Natural killer cell (primary cell): Measurements from ENCODE around the gene TP53BP1. TPM values are rescaled to one million over a fixed set of nuclear protein-coding genes. Genes with fewer than 3 reads are reported as not detected.

Source experiments
- ATAC-seq, 3 donors: fragments of 150-1000 bp in 2 of 3; fragments of 200-7000 bp in 1 of 3; cut with Tn5 transposase; 1 replicate in 1 of 3; 2 replicates in 2 of 3; pipeline ENCODE4 v1.10.0; 2021; ENCODE audit warnings: mild to moderate bottlenecking in 2 of 3, moderate library complexity in 2 of 3
- DNase-seq, 2 donors: peaks; one replicate each; pipeline versions ENCODE4 v3.0.0 to v3.0.0-alpha.2; 2013 to 2021; ENCODE audit warnings: mixed read lengths in 1 of 2
- H3K27ac ChIP-seq: one replicate; pipeline ENCODE4 v1.5.1; 2013; ENCODE audit warnings: mild to moderate bottlenecking, low read length
- H3K27me3 ChIP-seq: one replicate; pipeline ENCODE4 v1.6.1; 2013; ENCODE audit warnings: low read length; ENCODE audit not compliant: control insufficient read depth, insufficient read depth
- H3K36me3 ChIP-seq: one replicate; pipeline ENCODE4 v1.6.1; 2013; ENCODE audit warnings: low read length; ENCODE audit not compliant: control insufficient read depth, insufficient read depth
- H3K4me1 ChIP-seq: one replicate; pipeline ENCODE4 v1.6.1; 2013; ENCODE audit warnings: low read length; ENCODE audit not compliant: control insufficient read depth, insufficient read depth
- H3K4me3 ChIP-seq: one replicate; pipeline ENCODE4 v1.5.1; 2013; ENCODE audit warnings: low read length
- H3K9me3 ChIP-seq: one replicate; pipeline ENCODE4 v1.6.1; 2013; ENCODE audit warnings: low read length; ENCODE audit not compliant: control insufficient read depth, insufficient read depth
- H3K27ac Mint-ChIP-seq, 2 donors: one replicate each; pipeline ENCODE4 v1.8.0; 2022; ENCODE audit warnings: mild to moderate bottlenecking in 2 of 2, mixed read lengths in 2 of 2, moderate library complexity in 1 of 2
- H3K27me3 Mint-ChIP-seq, 2 donors: one replicate each; pipeline ENCODE4 v1.8.0; 2022; ENCODE audit warnings: low read depth in 2 of 2, mixed read lengths in 2 of 2
- H3K36me3 Mint-ChIP-seq: one replicate; pipeline ENCODE4 v1.8.0; 2022; ENCODE audit warnings: mixed read lengths
- H3K4me1 Mint-ChIP-seq, 2 donors: one replicate each; pipeline ENCODE4 v1.8.0; 2022; ENCODE audit warnings: mixed read lengths in 2 of 2
- H3K4me3 Mint-ChIP-seq: one replicate; pipeline ENCODE4 v1.8.0; 2022; ENCODE audit warnings: mild to moderate bottlenecking, moderate library complexity, mixed read lengths
- H3K9me3 Mint-ChIP-seq, 2 donors: one replicate each; pipeline ENCODE4 v1.8.0; 2022; ENCODE audit warnings: mixed read lengths in 2 of 2
- WGBS: methylation state at CpG from one replicate; pipeline ENCODE4 v1.1.7; 2013; ENCODE audit warnings: missing lambda C conversion rate; ENCODE audit not compliant: insufficient coverage; 5-methylcytosine and 5-hydroxymethylcytosine counted together
- intact Hi-C: fragments of 100-400 bp; cut with micrococcal nuclease; formaldehyde crosslinking; loops from one replicate; pipeline ENCODE4 v1.14.2; 2022
- total RNA-seq, 4 donors: library from RNA; stranded (reverse); fragments of 120-200 nt in 1 of 4; gene quantifications; one replicate each; pipeline versions ENCODE4 v1.2.3 to v1.2.4, GENCODE V29; 2013 to 2022
- TF ChIP-seq, protein P1 (sequence below): fragments of 200-600 bp; IDR thresholded peaks from one replicate; pipeline ENCODE4 v1.8.0; 2022; ENCODE audit warnings: antibody characterized with exemption

TP53BP1 gene
- total RNA-seq, 3 donors from 2014 or later (not counting 1 experiment from before 2014, with no cell fraction given), result 27.9 to 32.9 (median 31.5) TPM

DNA sequence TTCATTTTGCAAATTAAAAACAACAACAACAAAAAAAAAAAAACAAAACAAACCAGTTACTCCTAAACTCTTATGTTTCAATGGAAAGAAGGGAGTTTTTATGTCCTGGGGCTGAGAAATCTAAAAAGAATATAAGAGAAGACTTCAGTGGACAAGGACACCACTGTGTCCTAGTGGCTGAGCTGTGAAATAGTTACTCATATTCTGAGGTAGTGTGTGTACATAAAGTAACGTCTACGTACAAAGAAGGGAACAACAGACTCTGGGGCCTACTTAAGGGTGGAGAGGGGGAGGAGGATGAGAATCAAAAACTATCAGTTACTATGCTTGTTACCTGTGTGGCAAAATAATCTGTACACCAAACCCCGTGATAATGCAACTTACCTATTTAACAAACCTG, 6.0 kb upstream of the TP53BP1 start:
- H3K27ac Mint-ChIP-seq, result no peak overlapping the region
- H3K36me3 ChIP-seq, result no peaks in the 10 kb centered on the region
- H3K4me3 Mint-ChIP-seq, result no peak overlapping the region
- no peak for DNase-seq
- WGBS, result 83% methylated on average over 2 of the region's 3 CpGs
- no peak overlapping the region for H3K4me3 ChIP-seq
- H3K4me1 ChIP-seq, result no peaks in the 10 kb centered on the region
- no peak for ATAC-seq
- no peaks in the 10 kb centered on the region for H3K4me1 Mint-ChIP-seq
- intact Hi-C loops, result no loop called here
- H3K27ac ChIP-seq, result no peak overlapping the region
- H3K9me3 ChIP-seq, result no peaks in the 10 kb centered on the region
- no peaks in the 10 kb centered on the region for H3K27me3 ChIP-seq
- TF ChIP-seq, protein P1, sequence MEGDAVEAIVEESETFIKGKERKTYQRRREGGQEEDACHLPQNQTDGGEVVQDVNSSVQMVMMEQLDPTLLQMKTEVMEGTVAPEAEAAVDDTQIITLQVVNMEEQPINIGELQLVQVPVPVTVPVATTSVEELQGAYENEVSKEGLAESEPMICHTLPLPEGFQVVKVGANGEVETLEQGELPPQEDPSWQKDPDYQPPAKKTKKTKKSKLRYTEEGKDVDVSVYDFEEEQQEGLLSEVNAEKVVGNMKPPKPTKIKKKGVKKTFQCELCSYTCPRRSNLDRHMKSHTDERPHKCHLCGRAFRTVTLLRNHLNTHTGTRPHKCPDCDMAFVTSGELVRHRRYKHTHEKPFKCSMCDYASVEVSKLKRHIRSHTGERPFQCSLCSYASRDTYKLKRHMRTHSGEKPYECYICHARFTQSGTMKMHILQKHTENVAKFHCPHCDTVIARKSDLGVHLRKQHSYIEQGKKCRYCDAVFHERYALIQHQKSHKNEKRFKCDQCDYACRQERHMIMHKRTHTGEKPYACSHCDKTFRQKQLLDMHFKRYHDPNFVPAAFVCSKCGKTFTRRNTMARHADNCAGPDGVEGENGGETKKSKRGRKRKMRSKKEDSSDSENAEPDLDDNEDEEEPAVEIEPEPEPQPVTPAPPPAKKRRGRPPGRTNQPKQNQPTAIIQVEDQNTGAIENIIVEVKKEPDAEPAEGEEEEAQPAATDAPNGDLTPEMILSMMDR, result no peak
- no peaks in the 10 kb centered on the region for H3K9me3 Mint-ChIP-seq
- no peaks in the 10 kb centered on the region for H3K36me3 Mint-ChIP-seq
- H3K27me3 Mint-ChIP-seq, result no peaks in the 10 kb centered on the region

DNA sequence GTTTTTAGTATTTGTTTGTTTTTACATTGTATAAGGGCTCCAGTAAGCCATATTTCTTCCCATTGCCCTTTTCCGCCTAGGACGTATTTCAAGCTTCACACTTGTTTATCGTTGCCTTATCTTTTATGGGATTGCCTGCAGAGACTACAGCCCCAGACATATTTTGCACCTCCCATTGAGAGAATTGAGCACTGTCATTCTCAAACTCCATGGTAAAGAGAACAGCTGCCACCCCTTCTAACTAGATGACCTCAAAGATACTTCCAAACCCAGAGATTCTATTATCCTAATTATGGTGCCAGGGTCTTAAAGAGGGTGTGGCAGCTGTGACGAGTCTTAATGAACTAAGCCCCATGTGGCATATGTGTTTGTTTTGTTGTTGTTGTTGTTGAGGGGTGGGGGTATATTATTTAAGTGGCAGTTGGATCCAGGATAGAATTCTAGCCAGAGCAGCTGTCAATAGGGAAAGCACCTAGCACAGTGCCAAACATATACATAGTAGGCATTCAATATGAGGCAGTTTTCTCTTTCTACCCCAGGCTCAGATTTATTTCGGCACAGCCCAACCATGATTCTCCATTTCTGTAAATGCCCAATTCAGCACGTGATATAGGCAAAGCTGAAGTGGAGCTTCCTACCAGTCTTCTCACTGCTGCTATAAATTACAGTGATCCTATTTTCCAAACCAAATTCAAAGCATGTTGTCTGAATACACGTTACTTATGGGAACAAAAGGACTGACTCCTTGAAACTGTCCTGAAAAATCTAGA, 932 bp upstream of the TP53BP1 start:
- H3K4me1 Mint-ChIP-seq, result peaks cover 24 to 27% of the 10 kb centered on the region in 2 donors
- H3K4me3 Mint-ChIP-seq, result peak overlapping the region; percentile 97
- peaks cover 4% of the 10 kb centered on the region for H3K4me1 ChIP-seq
- whole genome bisulfite sequencing, result 87% methylated on average over 6 of the region's 7 CpGs
- intact Hi-C loops, result loop anchor here (1.0 kb wide), 1 partner anchor 16 kb away; no protein-coding TSS in a partner anchor
- no peak for DNase-seq
- no peaks in the 10 kb centered on the region for H3K9me3 ChIP-seq
- peak overlapping the region; percentile 82 for H3K27ac ChIP-seq
- H3K27me3 Mint-ChIP-seq, result no peaks in the 10 kb centered on the region
- H3K36me3 Mint-ChIP-seq, result peaks cover 7% of the 10 kb centered on the region
- TF ChIP-seq, protein P1, result no peak
- H3K27me3 ChIP-seq, result no peaks in the 10 kb centered on the region
- ATAC-seq, result no peak
- H3K4me3 ChIP-seq, result peak overlapping the region; percentile 75
- peak overlapping the region; percentile 93 to 95 for H3K27ac Mint-ChIP-seq
- no peaks in the 10 kb centered on the region for H3K36me3 ChIP-seq
- H3K9me3 Mint-ChIP-seq, result no peaks in the 10 kb centered on the region

GRCh38 chr15:43492266-43492665, 690 bp downstream of the TP53BP1 start:
- Histone ChIP-seq H3K4me1 (peaks cover 4% of the 10 kb centered on the region), H3K4me3 (peak overlapping the region; percentile 75), H3K27ac (peak overlapping the region; percentile 82), H3K36me3 (no peaks in the 10 kb centered on the region), H3K9me3 (no peaks in the 10 kb centered on the region), H3K27me3 (no peaks in the 10 kb centered on the region)
- H3K36me3 Mint-ChIP-seq, result peaks cover 7% of the 10 kb centered on the region
- intact Hi-C loops, result no loop called here
- TF ChIP-seq, protein P1, result no peak
- no peaks in the 10 kb centered on the region for H3K27me3 Mint-ChIP-seq
- peaks cover 24 to 28% of the 10 kb centered on the region in 2 donors for H3K4me1 Mint-ChIP-seq
- ATAC-seq (no peak), DNase-seq (peak in 1 of 2 donors; percentile 19)
- 25% methylated on average over 7 of the region's 7 CpGs for WGBS
- peak overlapping the region; percentile 93 to 95 for H3K27ac Mint-ChIP-seq
- peak overlapping the region; percentile 97 for H3K4me3 Mint-ChIP-seq
- H3K9me3 Mint-ChIP-seq, result no peaks in the 10 kb centered on the region
